NCI-H748 treated with DMSO at 0.1 percent for 48 hours (cell line): ENCODE measurements around the gene TSC22D2.

ENCODE experiments used
- DNase-seq: peaks from one replicate; lab custom pipeline; 2025; lab: John Stamatoyannopoulos, UW

The TSC22D2 gene

GRCh38 chr3:150408221-150409124, at the start of gene TSC22D2:
TSC22D2 (plus strand) TSS chr3:150408298; CDS start chr3:150409351, 1,053 bp downstream.
- DNase-seq = peak; percentile 74

GRCh38 chr3:150359381-150359780, 48.7 kb upstream of the TSC22D2 start:
- no peak for DNase-seq

GRCh38 chr3:150360966-150361365, 47.1 kb upstream of the TSC22D2 start:
- DNase-seq = no peak

GRCh38 chr3:150362515-150363302, 45.4 kb upstream of the TSC22D2 start:
- DNase-seq = no peak

GRCh38 chr3:150363420-150363819, 44.7 kb upstream of the TSC22D2 start:
- no peak for DNase-seq

- no peak for DNase-seq
Measured at GRCh38 chr3:150365132-150365604, 42.9 kb upstream of the TSC22D2 start.

GRCh38 chr3:150367757-150368156, 40.3 kb upstream of the TSC22D2 start:
- DNase-seq = no peak

- DNase-seq = no peak
Measured at GRCh38 chr3:150370122-150370602, 37.9 kb upstream of the TSC22D2 start.

GRCh38 chr3:150370999-150371398, 37.1 kb upstream of the TSC22D2 start:
- DNase-seq = no peak

GRCh38 chr3:150371741-150372254, 36.3 kb upstream of the TSC22D2 start:
- no peak for DNase-seq

- DNase-seq = no peak
Measured at GRCh38 chr3:150372320-150372719, 35.8 kb upstream of the TSC22D2 start.

- no peak for DNase-seq
Measured at GRCh38 chr3:150372722-150373121, 35.4 kb upstream of the TSC22D2 start.

- DNase-seq = no peak
Measured at GRCh38 chr3:150373234-150373875, 34.7 kb upstream of the TSC22D2 start.

- no peak for DNase-seq
Measured at GRCh38 chr3:150374975-150375374, 33.1 kb upstream of the TSC22D2 start.

- DNase-seq = no peak
Measured at GRCh38 chr3:150376001-150376848, 31.9 kb upstream of the TSC22D2 start.

GRCh38 chr3:150377601-150378300, 30.3 kb upstream of the TSC22D2 start:
- no peak for DNase-seq

- DNase-seq = no peak
Measured at GRCh38 chr3:150378301-150378748, 29.8 kb upstream of the TSC22D2 start.

GRCh38 chr3:150379469-150379868, 28.6 kb upstream of the TSC22D2 start:
- DNase-seq = no peak

GRCh38 chr3:150384296-150385212, 23.5 kb upstream of the TSC22D2 start:
- DNase-seq = no peak
